Nephron (organoid): Measurements from ENCODE around the gene N4BP3.

Source experiments
- H3K27ac Mint-ChIP-seq, 3 experiments: 2 replicates each; pipeline ENCODE4 v1.8.0; 2020; ENCODE audit warnings: mixed read lengths in 3 of 3, mild to moderate bottlenecking in 2 of 3, moderate library complexity in 1 of 3
- H3K27me3 Mint-ChIP-seq: 2 replicates; pipeline ENCODE4 v1.8.0; 2021; ENCODE audit warnings: low read depth, mild to moderate bottlenecking, moderate library complexity, mixed read lengths
- H3K36me3 Mint-ChIP-seq: 2 replicates; pipeline ENCODE4 v1.8.0; 2020; ENCODE audit warnings: low read depth, mixed read lengths
- H3K4me1 Mint-ChIP-seq: 2 replicates; pipeline ENCODE4 v1.8.0; 2020; ENCODE audit warnings: mixed read lengths
- H3K4me3 Mint-ChIP-seq, 3 experiments: 2 replicates each; pipeline ENCODE4 v1.8.0; 2020; ENCODE audit warnings: mild to moderate bottlenecking in 3 of 3, mixed read lengths in 3 of 3, moderate library complexity in 2 of 3
- H3K9me3 Mint-ChIP-seq: 2 replicates; pipeline ENCODE4 v1.8.0; 2020; ENCODE audit warnings: mixed read lengths
- TF ChIP-seq, protein P1 (sequence below), 3 experiments: fragments of 200-600 bp; sonication (generic); IDR thresholded peaks; one replicate each; pipeline ENCODE4 v1.5.0; 2021; ENCODE audit warnings: antibody characterized with exemption in 3 of 3; ENCODE audit not compliant: unreplicated experiment in 3 of 3

N4BP3 gene

GRCh38 chr5:178153530-178154340 is 40.4 kb downstream of the N4BP3 start, which contains the start of gene NHP2:
NHP2 (minus strand) TSS chr5:178153885; CDS start chr5:178153817, 68 bp downstream.
- H3K4me1 Mint-ChIP-seq: peaks cover 6% of the 10 kb centered on the region
- H3K9me3 Mint-ChIP-seq: no peaks in the 10 kb centered on the region
- H3K36me3 Mint-ChIP-seq: peaks cover 12% of the 10 kb centered on the region
- H3K27ac Mint-ChIP-seq: peak within 1 kb of the TSS in 2 of 3 experiments; percentile 60 to 91
- TF ChIP-seq, protein P1, sequence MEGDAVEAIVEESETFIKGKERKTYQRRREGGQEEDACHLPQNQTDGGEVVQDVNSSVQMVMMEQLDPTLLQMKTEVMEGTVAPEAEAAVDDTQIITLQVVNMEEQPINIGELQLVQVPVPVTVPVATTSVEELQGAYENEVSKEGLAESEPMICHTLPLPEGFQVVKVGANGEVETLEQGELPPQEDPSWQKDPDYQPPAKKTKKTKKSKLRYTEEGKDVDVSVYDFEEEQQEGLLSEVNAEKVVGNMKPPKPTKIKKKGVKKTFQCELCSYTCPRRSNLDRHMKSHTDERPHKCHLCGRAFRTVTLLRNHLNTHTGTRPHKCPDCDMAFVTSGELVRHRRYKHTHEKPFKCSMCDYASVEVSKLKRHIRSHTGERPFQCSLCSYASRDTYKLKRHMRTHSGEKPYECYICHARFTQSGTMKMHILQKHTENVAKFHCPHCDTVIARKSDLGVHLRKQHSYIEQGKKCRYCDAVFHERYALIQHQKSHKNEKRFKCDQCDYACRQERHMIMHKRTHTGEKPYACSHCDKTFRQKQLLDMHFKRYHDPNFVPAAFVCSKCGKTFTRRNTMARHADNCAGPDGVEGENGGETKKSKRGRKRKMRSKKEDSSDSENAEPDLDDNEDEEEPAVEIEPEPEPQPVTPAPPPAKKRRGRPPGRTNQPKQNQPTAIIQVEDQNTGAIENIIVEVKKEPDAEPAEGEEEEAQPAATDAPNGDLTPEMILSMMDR (IDR thresholded peaks at IDR 0.05; ENCODE audit: unreplicated experiment in 3 of 3): no peak
- peak within 1 kb of the TSS; percentile 89 to 97 (median 95) for H3K4me3 Mint-ChIP-seq
- no peaks in the 10 kb centered on the region for H3K27me3 Mint-ChIP-seq

- Mint-ChIP-seq H3K27me3 (no peaks in the 10 kb centered on the region), H3K4me1 (peaks cover 6% of the 10 kb centered on the region), H3K9me3 (no peaks in the 10 kb centered on the region), H3K4me3 (no peak overlapping the region), H3K27ac (no peak overlapping the region), H3K36me3 (peaks cover 8% of the 10 kb centered on the region)
- TF ChIP-seq, protein P1 (IDR thresholded peaks at IDR 0.05; ENCODE audit: unreplicated experiment in 3 of 3): no peak
Measured at GRCh38 chr5:178155065-178155464, 41.7 kb downstream of the N4BP3 start.

DNA sequence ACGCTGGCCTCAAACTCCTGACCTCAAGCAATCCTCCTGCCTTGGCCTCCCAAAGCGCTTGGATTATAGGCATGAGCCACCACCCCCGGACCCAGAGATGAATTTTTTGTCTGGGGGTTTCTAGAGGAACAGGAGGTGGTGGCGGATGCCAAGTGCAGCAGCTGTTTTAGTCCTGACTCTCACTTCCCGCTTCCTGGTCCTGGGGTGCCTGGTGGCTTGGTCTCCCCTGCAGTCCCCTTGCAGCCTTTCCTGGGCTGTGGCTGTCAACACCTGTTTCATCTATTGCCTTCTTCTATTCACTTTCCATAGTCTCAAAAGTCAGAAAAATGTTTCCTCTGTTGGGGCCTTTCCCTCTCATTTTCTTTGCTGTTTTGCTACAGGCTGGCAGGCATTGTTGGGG is 46.8 kb downstream of the N4BP3 start:
- Mint-ChIP-seq H3K4me1 (no peaks in the 10 kb centered on the region), H3K27ac (no peak overlapping the region), H3K27me3 (peaks cover 12% of the 10 kb centered on the region), H3K4me3 (no peak overlapping the region), H3K36me3 (no peaks in the 10 kb centered on the region), H3K9me3 (no peaks in the 10 kb centered on the region)
- TF ChIP-seq, protein P1 (IDR thresholded peaks at IDR 0.05; ENCODE audit: unreplicated experiment in 3 of 3): no peak

DNA sequence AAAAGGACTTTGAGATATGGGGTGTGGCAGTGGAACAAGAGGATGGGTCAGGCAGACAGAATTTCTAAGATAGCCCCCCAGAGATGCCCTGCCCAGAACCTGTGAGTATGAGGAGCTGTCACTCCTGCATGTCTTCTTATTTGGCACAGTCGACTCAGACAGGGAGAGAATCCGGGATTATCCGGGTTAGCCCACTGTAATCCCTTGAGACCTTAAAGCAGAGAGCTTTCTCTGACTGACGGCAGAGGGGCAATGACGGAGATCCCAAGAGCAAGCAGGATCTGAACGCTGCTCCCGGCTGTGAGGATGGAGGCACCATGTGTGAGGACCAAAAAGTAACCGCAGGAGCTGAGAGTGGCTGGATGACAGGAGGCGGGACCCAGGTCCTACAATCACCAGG is 49.1 kb downstream of the N4BP3 start:
- Mint-ChIP-seq H3K4me1 (no peaks in the 10 kb centered on the region), H3K27ac (no peak overlapping the region), H3K9me3 (no peaks in the 10 kb centered on the region), H3K27me3 (peaks cover 12% of the 10 kb centered on the region), H3K4me3 (peak overlapping the region in 1 of 3 experiments; percentile 33), H3K36me3 (no peaks in the 10 kb centered on the region)
- TF ChIP-seq, protein P1 (IDR thresholded peaks at IDR 0.05; ENCODE audit: unreplicated experiment in 3 of 3): no peak

- no peaks in the 10 kb centered on the region for H3K4me1 Mint-ChIP-seq
- no peak overlapping the region for H3K27ac Mint-ChIP-seq
- peaks cover 12% of the 10 kb centered on the region for H3K27me3 Mint-ChIP-seq
- peak overlapping the region; percentile 41 to 68 (median 64) for H3K4me3 Mint-ChIP-seq
- no peaks in the 10 kb centered on the region for H3K9me3 Mint-ChIP-seq
- no peaks in the 10 kb centered on the region for H3K36me3 Mint-ChIP-seq
- TF ChIP-seq, protein P1 (IDR thresholded peaks at IDR 0.05; ENCODE audit: unreplicated experiment in 3 of 3): peak; percentile 98 to 100 (median 99)
Measured at GRCh38 chr5:178163772-178164735, 50.7 kb downstream of the N4BP3 start.
